T-helper 1 cell treated with Interleukin-12 subunit alpha and Interleukin-12 subunit beta and Interleukin-4 antibody, amounts not matched to agents 30 μg/mL and 1 μg/mL, for 36 hours (primary cell): ENCODE measurements around the gene HOXB6.

Experiments
- H3K27ac Mint-ChIP-seq: one replicate; pipeline ENCODE4 v1.8.0; 2021; ENCODE audit warnings: mild to moderate bottlenecking, mixed read lengths
- H3K27me3 Mint-ChIP-seq: one replicate; pipeline ENCODE4 v1.8.0; 2021; ENCODE audit warnings: low read depth, mixed read lengths
- H3K36me3 Mint-ChIP-seq: one replicate; pipeline ENCODE4 v1.8.0; 2021; ENCODE audit warnings: low read depth, mixed read lengths
- H3K4me1 Mint-ChIP-seq: one replicate; pipeline ENCODE4 v1.8.0; 2021; ENCODE audit warnings: low read depth, mixed read lengths
- H3K4me3 Mint-ChIP-seq: one replicate; pipeline ENCODE4 v1.8.0; 2021; ENCODE audit warnings: mild to moderate bottlenecking, moderate library complexity, mixed read lengths
- H3K9me3 Mint-ChIP-seq: one replicate; pipeline ENCODE4 v1.8.0; 2021; ENCODE audit warnings: mixed read lengths

The HOXB6 gene

DNA sequence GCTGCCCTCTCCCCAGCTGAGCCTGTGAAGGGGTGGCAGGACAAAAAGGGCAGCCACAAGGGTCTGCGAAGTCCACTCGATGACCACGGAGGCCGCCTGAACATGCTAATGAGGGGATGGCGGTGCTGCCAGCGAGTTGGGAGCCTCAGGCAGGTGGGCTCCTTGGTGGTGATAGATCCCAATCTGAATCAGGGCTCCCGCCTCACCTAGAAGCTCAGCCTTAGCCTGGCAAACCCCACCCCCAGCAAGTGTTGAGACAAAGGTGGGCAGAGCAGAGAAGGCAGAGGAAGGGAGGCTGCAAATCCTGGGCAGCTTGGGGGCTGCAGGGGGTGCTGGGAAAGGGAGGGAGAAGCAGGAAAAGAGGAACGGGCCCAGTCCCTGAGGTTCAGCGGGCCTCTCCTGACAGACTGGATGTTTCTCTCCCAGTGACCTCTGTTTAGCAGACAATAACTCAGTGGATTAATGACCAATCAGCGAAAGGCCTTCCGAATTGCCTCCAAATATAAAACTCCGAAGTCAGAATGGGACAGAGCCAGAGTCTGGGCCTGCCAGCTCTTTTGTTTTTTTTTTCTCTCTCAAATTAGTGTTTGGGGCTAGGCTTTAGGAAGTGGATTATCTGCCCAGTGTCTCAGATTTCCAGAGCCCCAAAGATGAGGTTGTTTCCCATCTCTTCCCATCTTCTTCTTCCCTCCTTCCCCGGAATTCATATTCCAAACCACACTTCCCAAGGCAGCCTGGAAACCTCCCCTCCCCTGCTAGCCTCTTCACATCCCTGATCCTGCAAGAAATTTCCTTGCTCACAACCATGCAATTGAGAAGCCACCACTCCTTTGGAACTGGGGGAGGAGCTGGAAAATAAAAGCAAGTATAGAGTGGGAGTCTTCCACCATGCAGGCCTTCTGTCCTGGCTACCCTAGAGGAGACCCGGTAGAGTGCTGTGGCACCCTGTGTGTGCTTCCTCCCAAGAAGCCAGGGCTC is 44.7 kb downstream of the HOXB6 start:
- H3K4me3 Mint-ChIP-seq = no peak overlapping the region
- H3K27ac Mint-ChIP-seq = no peak overlapping the region
- peaks cover 17% of the 10 kb centered on the region for H3K4me1 Mint-ChIP-seq
- H3K36me3 Mint-ChIP-seq = peaks cover 24% of the 10 kb centered on the region
- peaks cover 49% of the 10 kb centered on the region for H3K27me3 Mint-ChIP-seq
- H3K9me3 Mint-ChIP-seq = no peaks in the 10 kb centered on the region

DNA sequence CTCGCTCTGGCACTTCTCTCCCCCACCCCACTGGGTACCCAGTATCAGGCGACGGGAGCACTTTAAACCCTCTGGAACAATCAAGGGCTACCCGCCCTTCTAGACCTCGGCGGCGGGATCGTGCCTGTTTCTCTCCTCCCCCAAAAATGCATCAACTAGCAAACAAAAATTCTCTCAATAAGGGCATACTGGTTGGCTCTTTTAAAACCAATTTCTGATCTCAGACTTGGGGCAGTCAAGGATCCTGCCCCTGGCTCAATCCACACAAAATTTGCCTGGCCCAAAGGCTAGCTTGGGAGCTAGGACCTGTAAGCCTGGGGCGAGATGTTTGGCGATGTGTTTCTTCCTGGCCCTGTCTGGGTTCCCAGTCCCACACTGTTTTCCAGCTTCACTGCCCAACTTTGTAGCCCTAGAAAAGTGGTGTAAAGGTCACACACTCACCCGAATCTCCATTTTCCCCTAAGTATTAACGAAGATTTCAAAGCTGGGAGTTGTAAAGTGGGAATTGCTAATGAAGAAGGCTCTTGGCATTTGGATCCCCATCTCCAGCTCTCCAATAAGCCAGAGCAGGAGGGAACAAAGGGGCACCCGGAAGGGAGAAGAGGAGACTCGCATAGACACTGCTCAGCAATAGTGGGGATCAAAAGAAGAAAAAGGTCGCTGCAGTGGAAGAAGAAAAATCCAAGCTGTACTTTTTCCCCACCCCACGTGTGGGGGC is 45.5 kb downstream of the HOXB6 start:
- peaks cover 24% of the 10 kb centered on the region for H3K36me3 Mint-ChIP-seq
- no peak overlapping the region for H3K27ac Mint-ChIP-seq
- H3K9me3 Mint-ChIP-seq = no peaks in the 10 kb centered on the region
- peaks cover 19% of the 10 kb centered on the region for H3K4me1 Mint-ChIP-seq
- peaks cover 50% of the 10 kb centered on the region for H3K27me3 Mint-ChIP-seq
- H3K4me3 Mint-ChIP-seq = no peak overlapping the region

DNA sequence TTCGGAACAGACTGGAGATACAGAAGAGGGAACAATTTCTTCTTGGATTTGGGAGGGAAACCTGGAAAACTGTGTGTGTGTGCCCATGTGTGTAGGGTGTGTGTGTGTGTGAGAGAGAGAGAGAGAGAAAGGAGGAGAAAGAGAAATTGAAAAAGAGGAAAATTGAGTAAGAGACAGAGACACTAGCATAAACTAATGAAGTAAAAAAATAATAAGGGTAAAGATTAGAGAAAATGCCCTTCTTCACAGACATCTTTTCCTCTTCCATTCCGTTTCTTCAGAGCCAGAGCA is 46.0 kb downstream of the HOXB6 start:
- peaks cover 25% of the 10 kb centered on the region for H3K36me3 Mint-ChIP-seq
- no peak overlapping the region for H3K4me3 Mint-ChIP-seq
- peaks cover 52% of the 10 kb centered on the region for H3K27me3 Mint-ChIP-seq
- H3K4me1 Mint-ChIP-seq = peaks cover 19% of the 10 kb centered on the region
- H3K27ac Mint-ChIP-seq = no peak overlapping the region
- no peaks in the 10 kb centered on the region for H3K9me3 Mint-ChIP-seq

DNA sequence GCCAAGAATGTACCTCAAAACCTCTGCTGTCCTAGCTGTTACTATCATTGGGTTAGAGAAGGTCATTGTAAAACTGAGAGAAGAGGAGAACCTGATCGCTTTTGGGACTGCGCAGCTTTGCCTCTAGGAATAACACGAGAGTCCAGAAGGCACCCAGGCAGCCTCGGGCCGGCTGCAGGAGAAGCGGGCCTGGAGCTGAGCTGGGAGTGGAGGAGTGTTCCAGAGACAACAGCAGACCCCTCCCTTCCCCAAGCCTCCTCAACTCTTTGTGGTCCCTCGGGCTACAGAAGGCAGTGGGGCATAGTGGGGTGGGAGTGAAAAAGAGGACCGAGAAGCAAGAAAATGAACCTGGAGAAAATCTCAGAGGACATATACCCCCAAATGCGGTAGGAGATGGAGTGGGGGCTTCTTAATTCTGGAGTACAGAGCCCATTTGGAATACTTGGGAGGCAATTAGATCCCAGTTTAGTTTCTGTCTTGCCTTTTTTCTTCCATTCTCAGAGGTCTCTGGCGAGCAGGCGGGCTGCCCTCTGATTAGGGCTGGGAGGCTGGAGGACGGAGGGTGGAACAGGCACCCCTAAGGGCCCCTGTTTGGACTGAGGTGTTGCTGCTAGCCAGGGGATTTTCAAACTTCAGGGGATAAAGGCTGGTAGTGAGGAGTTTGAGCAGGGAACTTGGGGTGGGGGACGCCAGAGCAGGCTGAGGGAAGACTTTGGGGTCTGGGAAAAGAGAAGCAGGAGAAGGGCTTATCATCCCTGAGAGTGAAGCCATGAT is 46.5 kb downstream of the HOXB6 start:
- Mint-ChIP-seq H3K4me1 (peaks cover 19% of the 10 kb centered on the region), H3K27ac (no peak overlapping the region), H3K27me3 (peaks cover 49% of the 10 kb centered on the region), H3K9me3 (no peaks in the 10 kb centered on the region), H3K36me3 (peaks cover 27% of the 10 kb centered on the region), H3K4me3 (no peak overlapping the region)

DNA sequence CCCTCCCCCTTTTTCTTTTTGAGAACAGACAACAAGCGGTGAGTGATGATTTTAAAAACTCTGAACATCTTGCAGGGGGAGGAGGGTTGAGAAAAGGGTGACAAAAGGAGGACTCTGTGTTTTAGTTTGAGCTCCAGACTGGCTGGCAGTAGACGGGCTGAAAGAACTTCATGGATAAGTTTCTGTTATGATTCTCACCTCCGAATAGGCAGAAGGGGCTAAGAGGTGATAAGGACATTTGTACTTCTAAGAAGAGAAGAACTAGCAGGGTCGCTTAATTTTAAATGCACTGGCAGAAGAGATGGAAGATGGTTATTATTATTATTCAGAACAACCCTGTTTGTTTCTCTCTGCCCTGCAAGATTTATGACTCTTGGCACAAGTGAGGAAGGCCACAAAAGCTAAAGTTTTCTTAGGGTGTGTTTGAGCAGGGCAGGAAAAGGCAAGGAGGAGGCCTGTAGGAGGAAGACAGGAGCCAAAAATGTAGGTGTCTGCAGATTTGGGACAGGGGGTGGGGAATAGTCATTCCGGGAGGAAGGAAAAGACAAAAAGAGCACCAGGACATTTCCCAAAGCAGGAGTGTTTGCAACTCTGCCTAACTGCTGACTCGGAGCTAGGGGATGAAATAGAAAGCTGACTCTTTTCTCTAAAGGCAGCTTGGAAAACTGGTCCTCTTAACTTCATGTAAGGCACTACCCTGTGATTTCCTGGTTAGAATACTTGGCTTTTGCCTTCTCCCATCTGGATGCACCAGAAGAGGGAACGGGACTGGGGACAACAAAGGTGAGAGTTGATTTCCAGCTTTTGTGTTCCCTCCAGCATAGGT is 48.0 kb downstream of the HOXB6 start:
- Mint-ChIP-seq H3K27ac (no peak overlapping the region), H3K4me1 (peaks cover 18% of the 10 kb centered on the region), H3K4me3 (no peak overlapping the region), H3K36me3 (peaks cover 27% of the 10 kb centered on the region), H3K27me3 (peaks cover 46% of the 10 kb centered on the region), H3K9me3 (no peaks in the 10 kb centered on the region)

DNA sequence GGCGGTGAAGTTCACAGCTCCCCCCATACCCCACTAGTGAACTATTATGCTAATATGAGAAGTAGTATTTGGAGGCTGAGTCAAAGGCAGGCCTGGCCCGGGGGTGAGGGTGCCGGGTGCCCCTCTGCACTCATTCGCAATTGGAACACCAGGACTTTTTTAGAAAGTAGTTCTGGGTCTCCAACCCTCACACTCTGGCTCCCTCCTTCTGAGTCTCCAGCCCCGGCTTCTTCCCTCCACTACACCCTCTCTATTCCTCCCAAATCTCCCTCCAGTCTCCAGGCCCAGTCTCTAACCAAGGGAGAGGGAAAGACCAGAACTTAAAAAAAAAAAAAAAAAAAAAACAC is 48.6 kb downstream of the HOXB6 start:
- H3K27me3 Mint-ChIP-seq = peaks cover 46% of the 10 kb centered on the region
- H3K36me3 Mint-ChIP-seq = peaks cover 27% of the 10 kb centered on the region
- no peak overlapping the region for H3K27ac Mint-ChIP-seq
- H3K9me3 Mint-ChIP-seq = no peaks in the 10 kb centered on the region
- H3K4me3 Mint-ChIP-seq = no peak overlapping the region
- H3K4me1 Mint-ChIP-seq = peaks cover 14% of the 10 kb centered on the region

DNA sequence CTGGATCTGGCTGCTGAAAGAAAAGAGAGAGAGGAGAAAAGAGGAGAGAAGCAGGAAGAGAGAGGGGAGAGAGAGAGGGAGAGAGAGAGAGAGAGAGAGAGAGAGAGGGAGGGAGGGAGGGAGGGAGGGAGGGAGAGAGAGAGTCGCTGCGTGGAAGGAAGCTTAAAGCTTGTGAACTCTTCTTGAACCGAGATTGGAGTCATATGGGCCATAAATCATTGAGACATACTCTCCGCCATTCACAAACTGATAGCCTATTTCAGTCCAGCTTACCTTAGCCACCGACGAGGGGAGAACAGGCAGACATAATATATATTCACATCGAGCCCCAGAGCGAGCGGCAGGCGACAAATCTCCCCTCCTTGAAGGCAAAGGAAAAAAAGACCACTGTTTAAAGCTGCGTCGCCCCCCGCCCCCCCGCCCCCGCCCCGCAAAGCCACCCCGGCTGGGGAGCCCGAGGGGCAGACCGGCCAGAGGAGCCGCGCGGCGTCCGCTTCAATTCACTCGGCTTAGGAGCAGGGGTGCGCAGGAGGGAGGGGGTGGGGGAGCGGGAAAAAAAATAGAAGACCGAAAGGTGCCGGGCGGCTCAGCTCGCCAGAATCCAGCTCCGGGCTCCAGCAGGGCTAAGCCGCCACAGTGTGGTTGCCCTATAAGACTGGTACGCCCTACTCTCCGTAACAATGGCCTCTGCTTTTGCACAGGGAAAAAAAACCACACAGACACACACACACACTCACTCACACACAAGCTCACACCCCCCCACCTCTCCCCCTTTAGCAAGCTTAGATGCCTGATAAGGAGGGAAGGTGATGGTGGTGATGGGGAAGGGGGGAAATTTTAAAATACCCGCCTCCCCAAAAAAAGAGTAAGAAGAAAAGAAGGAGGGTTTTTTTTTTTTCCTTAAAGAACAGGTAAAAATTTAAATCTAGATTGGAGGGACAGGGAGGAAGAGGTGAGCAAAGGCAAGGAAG is 49.2 kb downstream of the HOXB6 start:
- Mint-ChIP-seq H3K4me1 (peaks cover 13% of the 10 kb centered on the region), H3K9me3 (no peaks in the 10 kb centered on the region), H3K27me3 (peaks cover 46% of the 10 kb centered on the region), H3K27ac (no peak overlapping the region), H3K36me3 (peaks cover 27% of the 10 kb centered on the region), H3K4me3 (peak overlapping the region; percentile 85)

DNA sequence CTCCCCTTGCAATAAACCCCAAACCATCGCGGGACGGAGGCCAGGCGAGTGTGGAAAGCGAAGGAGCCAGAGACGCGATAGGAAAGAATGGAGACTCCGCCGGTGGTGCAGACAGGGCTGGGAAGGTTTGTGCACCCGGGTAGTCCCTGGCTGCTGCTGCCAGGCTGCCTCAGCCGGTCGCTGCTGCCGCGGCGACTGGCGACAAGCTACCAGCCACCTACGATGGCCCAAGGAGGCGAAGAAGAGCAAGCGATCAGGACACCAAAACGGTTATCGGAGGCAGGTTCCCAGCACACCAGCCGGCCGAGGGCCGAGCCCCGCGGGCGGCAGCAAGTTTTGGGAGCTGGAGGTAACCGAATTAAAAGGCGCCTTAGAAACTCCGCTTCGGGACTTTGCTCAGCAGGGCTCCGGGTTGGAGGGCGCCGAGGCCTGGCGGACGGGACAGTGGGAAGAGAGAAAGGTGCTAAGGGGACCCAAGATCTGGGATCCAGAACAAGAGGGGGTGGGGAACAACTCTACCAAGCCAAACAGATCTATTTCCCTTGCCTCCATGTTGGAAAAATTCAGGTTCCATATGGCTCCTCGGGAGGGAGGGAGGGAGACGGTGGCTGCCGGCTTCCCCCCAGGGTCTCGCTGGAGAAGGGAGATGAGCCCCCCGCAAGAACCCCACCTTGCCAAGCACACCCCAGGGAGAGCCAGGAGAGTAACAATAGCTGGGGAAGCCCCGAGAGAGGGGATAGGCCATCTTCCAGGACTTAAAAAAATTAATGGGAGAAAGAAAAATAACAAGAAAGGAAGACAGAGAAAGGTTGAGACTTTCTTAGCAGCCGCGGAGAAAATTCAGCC is 50.2 kb downstream of the HOXB6 start:
- Mint-ChIP-seq H3K9me3 (no peaks in the 10 kb centered on the region), H3K36me3 (peaks cover 30% of the 10 kb centered on the region), H3K27ac (no peak overlapping the region), H3K4me1 (peaks cover 13% of the 10 kb centered on the region), H3K27me3 (peaks cover 46% of the 10 kb centered on the region), H3K4me3 (peak overlapping the region; percentile 85)

DNA sequence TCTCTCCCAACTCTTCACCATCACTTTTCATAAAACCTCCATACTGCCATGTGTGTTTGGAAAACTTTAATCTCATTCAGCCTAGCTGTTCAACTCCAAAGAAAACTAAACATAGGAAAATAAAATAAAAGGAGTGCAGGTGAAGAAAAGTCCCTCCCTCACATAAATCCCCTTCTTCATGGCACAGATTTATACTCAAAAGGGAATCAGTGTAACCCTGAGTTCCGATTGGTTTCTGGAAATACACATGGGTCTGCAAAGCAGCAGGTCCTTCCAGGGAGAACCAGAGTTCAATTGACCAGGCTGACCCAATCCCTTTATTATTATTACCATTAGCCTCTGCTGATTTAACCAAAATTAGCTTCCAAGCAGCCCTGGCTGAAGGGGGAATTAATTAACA is 51.0 kb downstream of the HOXB6 start:
- H3K4me3 Mint-ChIP-seq = no peak overlapping the region
- peaks cover 41% of the 10 kb centered on the region for H3K27me3 Mint-ChIP-seq
- H3K27ac Mint-ChIP-seq = no peak overlapping the region
- peaks cover 15% of the 10 kb centered on the region for H3K4me1 Mint-ChIP-seq
- peaks cover 29% of the 10 kb centered on the region for H3K36me3 Mint-ChIP-seq
- no peaks in the 10 kb centered on the region for H3K9me3 Mint-ChIP-seq

DNA sequence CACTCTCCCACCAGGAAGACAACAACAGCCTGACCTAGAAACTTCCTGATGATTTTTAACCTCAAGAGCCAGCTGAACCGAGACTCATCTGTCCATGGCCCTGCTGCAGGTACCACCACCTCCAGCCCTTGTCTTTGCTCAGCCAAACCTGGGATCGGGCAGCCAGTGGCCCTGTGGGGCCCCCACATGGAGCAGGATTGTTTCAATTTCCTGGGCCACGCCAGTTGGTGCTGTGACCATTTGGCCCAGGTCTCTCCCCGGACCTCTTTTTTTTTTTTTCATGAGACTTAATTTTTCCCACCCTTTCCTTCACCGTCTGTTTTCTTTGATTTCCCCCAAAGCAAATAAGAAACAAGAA is 51.6 kb downstream of the HOXB6 start:
- Mint-ChIP-seq H3K36me3 (peaks cover 24% of the 10 kb centered on the region), H3K9me3 (no peaks in the 10 kb centered on the region), H3K4me3 (no peak overlapping the region), H3K4me1 (peaks cover 21% of the 10 kb centered on the region), H3K27me3 (peaks cover 34% of the 10 kb centered on the region), H3K27ac (no peak overlapping the region)

DNA sequence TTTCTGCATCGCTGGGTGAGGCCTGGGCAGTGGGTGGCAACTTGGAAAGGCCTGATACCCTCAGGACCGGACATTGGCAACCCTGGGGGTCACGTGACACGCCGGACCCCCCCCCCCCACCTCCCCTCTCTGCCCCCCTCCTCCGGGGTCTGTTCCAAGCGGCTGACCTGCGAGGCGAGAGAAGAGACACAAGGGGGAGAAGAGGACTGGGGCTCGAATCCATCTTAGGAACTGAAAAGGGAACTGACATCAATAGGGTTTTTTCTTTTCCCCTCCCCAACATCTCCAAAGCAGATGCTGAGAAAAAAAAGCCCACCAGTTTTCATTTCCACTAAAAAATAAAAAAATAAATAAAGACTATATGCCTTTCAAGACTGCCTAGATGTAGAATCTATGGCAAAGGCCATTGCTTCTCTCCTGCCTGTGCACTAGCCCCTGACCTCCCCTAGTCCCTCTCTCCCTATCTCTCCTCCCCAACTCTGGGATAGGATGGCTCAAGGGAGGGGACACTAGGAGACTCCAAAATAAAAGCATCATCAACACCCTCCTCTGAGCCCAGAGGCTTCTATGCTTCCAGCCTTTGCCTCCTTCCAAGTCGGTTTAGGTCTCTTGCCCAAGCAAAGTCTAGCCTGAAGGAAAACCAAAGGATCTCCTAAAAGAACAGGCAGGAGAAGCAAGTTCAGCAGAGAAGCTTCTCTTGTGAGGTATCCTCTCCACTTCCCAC is 52.2 kb downstream of the HOXB6 start:
- H3K27ac Mint-ChIP-seq = no peak overlapping the region
- no peaks in the 10 kb centered on the region for H3K9me3 Mint-ChIP-seq
- peaks cover 29% of the 10 kb centered on the region for H3K27me3 Mint-ChIP-seq
- H3K36me3 Mint-ChIP-seq = peaks cover 21% of the 10 kb centered on the region
- no peak overlapping the region for H3K4me3 Mint-ChIP-seq
- H3K4me1 Mint-ChIP-seq = peaks cover 25% of the 10 kb centered on the region
